K562 (cell line): ENCODE measurements around the gene GPN1. TPM values are rescaled to one million over a fixed set of nuclear protein-coding genes. Genes with fewer than 3 reads are reported as not detected.

Experiments used
- ARHGAP35 ChIP-seq: fragments of 450-650 bp; IDR thresholded peaks from 2 replicates; pipeline ENCODE4 v1.6.1; 2018; ENCODE audit not compliant: partially characterized antibody
- ATF4 ChIP-seq: fragments of 450-650 bp; formaldehyde crosslinking; IDR thresholded peaks from 2 replicates; pipeline ENCODE4 v1.4.0; 2022; ENCODE audit warnings: mild to moderate bottlenecking, moderate library complexity
- BCL6 ChIP-seq: fragments of 250-450 bp; sonication (Bioruptor Pico); IDR thresholded peaks from 2 replicates; pipeline ENCODE4 v1.4.0; 2020
- CBFA2T3 ChIP-seq: fragments of 450-650 bp; IDR thresholded peaks from 2 replicates; pipeline ENCODE4 v1.6.1; 2017
- FOXK2 ChIP-seq, 2 experiments: fragments of 450-650 bp; IDR thresholded peaks in 1 of 2; conservative IDR thresholded peaks in 1 of 2; 2 replicates each; pipeline ENCODE4 v1.6.1; 2016; ENCODE audit warnings: low read depth in 2 of 2, mild to moderate bottlenecking in 1 of 2
- GATA2 ChIP-seq: sonication (generic); formaldehyde crosslinking; IDR thresholded peaks from 2 replicates; pipeline ENCODE4 v1.4.0; 2020; ENCODE audit warnings: mild to moderate bottlenecking, missing genetic modification reagents
- MEF2D ChIP-seq: conservative IDR thresholded peaks from 2 replicates; pipeline ENCODE4 v1.6.1; 2016; ENCODE audit warnings: low read depth, missing genetic modification characterization, missing compliant biosample characterization
- NCOA1 ChIP-seq: fragments of 450-650 bp; IDR thresholded peaks from 2 replicates; pipeline ENCODE4 v1.6.1; 2016; ENCODE audit warnings: low read depth
- NR4A1 ChIP-seq, 2 experiments: fragments of 250-450 bp in 1 of 2; fragments of 450-650 bp in 1 of 2; sonication (Bioruptor Pico) in 1 of 2; IDR thresholded peaks; 2 replicates each; pipeline versions ENCODE4 v1.4.0 to v1.6.1; 2016 to 2020; ENCODE audit warnings: mild to moderate bottlenecking in 2 of 2, missing compliant biosample characterization in 1 of 2, missing genetic modification characterization in 1 of 2, moderate library complexity in 1 of 2
- RBM39 ChIP-seq: fragments of 200-400 bp; formaldehyde crosslinking; optimal IDR thresholded peaks from 2 replicates; pipeline ENCODE3; 2018; ENCODE audit warnings: low read depth, low read length
- SIN3A ChIP-seq, 2 experiments: fragments of 150-350 bp in 1 of 2; IDR thresholded peaks; 2 replicates each; pipeline ENCODE4 v1.6.1; 2011 to 2016; ENCODE audit warnings: borderline replicate concordance in 2 of 2, low read depth in 2 of 2, low read length in 2 of 2, mild to moderate bottlenecking in 2 of 2, moderate library complexity in 2 of 2; ENCODE audit not compliant: control insufficient read depth in 1 of 2
- SIN3B ChIP-seq: fragments of 450-650 bp; IDR thresholded peaks from 2 replicates; pipeline ENCODE4 v1.6.1; 2017; ENCODE audit warnings: low read depth, mild to moderate bottlenecking, moderate library complexity
- TEAD4 ChIP-seq, 2 experiments: sonication (generic) in 1 of 2; formaldehyde crosslinking in 1 of 2; IDR thresholded peaks; 2 replicates each; pipeline versions ENCODE4 v1.6.1 to v1.8.0; 2012 to 2022; ENCODE audit warnings: borderline replicate concordance in 1 of 2, inconsistent platforms in 1 of 2, low read length in 1 of 2, mild to moderate bottlenecking in 1 of 2, missing genetic modification reagents in 1 of 2
- TRIM25 ChIP-seq: fragments of 450-650 bp; IDR thresholded peaks from 2 replicates; pipeline ENCODE4 v1.7.0; 2016; ENCODE audit warnings: borderline replicate concordance
- YY1 ChIP-seq, 3 experiments: IDR thresholded peaks; 2 replicates each; pipeline ENCODE4 v1.6.1; 2011; ENCODE audit warnings: low read length in 2 of 3, mild to moderate bottlenecking in 2 of 3, moderate library complexity in 2 of 3, borderline replicate concordance in 1 of 3, control low read depth in 1 of 3, low read depth in 1 of 3; ENCODE audit not compliant: insufficient read depth in 3 of 3, insufficient replicate concordance in 2 of 3, control insufficient read depth in 1 of 3, insufficient read length in 1 of 3; ENCODE audit errors: extremely low read depth in 1 of 3
- ZBTB12 ChIP-seq: fragments of 250-450 bp; sonication (Bioruptor Pico); IDR thresholded peaks from 2 replicates; pipeline ENCODE4 v1.4.0; 2020
- ZFPM2 ChIP-seq: fragments of 250-450 bp; sonication (Bioruptor Pico); IDR thresholded peaks from 2 replicates; pipeline ENCODE4 v1.5.1; 2022; ENCODE audit warnings: mild to moderate bottlenecking
- ZKSCAN3 ChIP-seq: fragments of 250-450 bp; sonication (Bioruptor Pico); IDR thresholded peaks from 2 replicates; pipeline ENCODE4 v1.4.0; 2020
- ZNF174 ChIP-seq: fragments of 250-450 bp; sonication (Bioruptor Pico); IDR thresholded peaks from 2 replicates; pipeline ENCODE4 v1.4.0; 2020; ENCODE audit warnings: mild to moderate bottlenecking
- ZNF239 ChIP-seq: fragments of 250-450 bp; sonication (Bioruptor Pico); IDR thresholded peaks from 2 replicates; pipeline ENCODE4 v1.4.0; 2020; ENCODE audit warnings: mild to moderate bottlenecking
- ZNF263 ChIP-seq: sonication (generic); formaldehyde crosslinking; IDR thresholded peaks from 2 replicates; pipeline ENCODE4 v1.8.0; 2022; ENCODE audit warnings: mild to moderate bottlenecking, missing genetic modification reagents, borderline replicate concordance
- ZNF444 ChIP-seq: fragments of 250-450 bp; sonication (Bioruptor Pico); IDR thresholded peaks from 2 replicates; pipeline ENCODE4 v1.4.0; 2020; ENCODE audit warnings: mild to moderate bottlenecking, moderate library complexity
- ZNF551 ChIP-seq: fragments of 250-450 bp; sonication (Bioruptor Pico); IDR thresholded peaks from 2 replicates; pipeline ENCODE4 v1.5.0; 2021; ENCODE audit warnings: mild to moderate bottlenecking, moderate library complexity
- polyA plus RNA-seq, 8 experiments: library from polyadenylated mRNA; depleted of rRNA in 4 of 8; stranded (reverse) in 5 of 8; unstranded in 3 of 8; fragments of >200 nt; fragmentation: Nextera tagmentation in 2 of 8; fragmentation: Illumina TruSeq in 1 of 8; extraction: Ambion mirVana in 2 of 8; extraction: Trizol in 1 of 8; gene quantifications; 2 replicates each; pipeline versions ENCODE4 v1.2.1 to v1.2.3, GENCODE V29; 2011 to 2014; ENCODE audit warnings: inconsistent platforms in 1 of 8, missing spikeins in 1 of 8
- total RNA-seq, 7 experiments: library from RNA; depleted of rRNA in 6 of 7; stranded (reverse); fragments of >200 nt in 6 of 7; fragmentation: Illumina TruSeq in 2 of 7; extraction: Trizol in 2 of 7; gene quantifications; 2 replicates each; pipeline versions ENCODE4 v1.2.1 to v1.2.3, GENCODE V29; 2011 to 2021; ENCODE audit warnings: low replicate concordance in 1 of 7

Gene GPN1
- total and polyA plus RNA-seq, 9 of the 15 experiments (the other 6 are each of a cell fraction or from before 2014, with no cell fraction given): 23.4 to 171 (median 48.2) TPM

- TF ChIP-seq ZNF551: no peak
- no peak for TF ChIP-seq ZNF239
- no peak for TF ChIP-seq ARHGAP35
- TF ChIP-seq SIN3B: peak; percentile 99
- no peak for TF ChIP-seq BCL6
- TF ChIP-seq CBFA2T3: no peak
- no peak for TF ChIP-seq ZNF174 (CRISPR knock-in tag)
- TF ChIP-seq YY1 (IDR thresholded peaks at IDR 0.05; ENCODE audit: borderline replicate concordance in 1 of 3, control insufficient read depth in 1 of 3, extremely low read depth in 1 of 3, insufficient read depth in 3 of 3, insufficient read length in 1 of 3, insufficient replicate concordance in 2 of 3, low read depth in 1 of 3, low read length in 2 of 3): peak; percentile 64 to 94 (median 88)
- 0 out of 2 replicates have a peak, but pooled peaks have one; percentile 51 for TF ChIP-seq TRIM25
- TF ChIP-seq NR4A1 (CRISPR knock-in tag; IDR thresholded peaks at IDR 0.05): no peak
- peak; percentile 72; the same call in 1 of the 2 replicates for TF ChIP-seq NR4A1 (tag; IDR thresholded peaks at IDR 0.05)
- TF ChIP-seq TEAD4 (IDR thresholded peaks at IDR 0.05; ENCODE audit: low read length): peak; percentile 44
- TF ChIP-seq TEAD4 (CRISPR knock-in tag; IDR thresholded peaks at IDR 0.05; ENCODE audit: borderline replicate concordance): no peak
- peak; percentile 56 for TF ChIP-seq ZBTB12 (CRISPR knock-in tag)
- peak; percentile 81 for TF ChIP-seq RBM39
- TF ChIP-seq FOXK2 (conservative IDR thresholded peaks at IDR 0.05 in 1 of 2, IDR thresholded peaks at IDR 0.05 in 1 of 2; ENCODE audit: low read depth in 2 of 2): peak; percentile 93 to 96
- peak; percentile 22; the same call in 1 of the 2 replicates for TF ChIP-seq GATA2 (CRISPR knock-in tag)
- TF ChIP-seq ZFPM2 (CRISPR knock-in tag): no peak
- TF ChIP-seq ATF4 (CRISPR knock-in tag): peak; percentile 14; the same call in 1 of the 2 replicates
- TF ChIP-seq NCOA1: peak; percentile 100
- TF ChIP-seq SIN3A (IDR thresholded peaks at IDR 0.05; ENCODE audit: borderline replicate concordance in 2 of 2, control insufficient read depth in 1 of 2, low read depth in 2 of 2, low read length in 2 of 2): peak; percentile 52 to 91; a peak in 2 of 4 replicates
- no peak for TF ChIP-seq ZKSCAN3 (CRISPR knock-in tag)
- TF ChIP-seq ZNF444 (CRISPR knock-in tag): no peak
- TF ChIP-seq MEF2D: peak; percentile 63; the same call in 1 of the 2 replicates
- TF ChIP-seq ZNF263 (CRISPR knock-in tag): peak; percentile 85
Observed at GRCh38 chr2:27663285-27664153, 34.7 kb downstream of the GPN1 start, which contains the start of the genes SLC4A1AP and SUPT7L (continued).
